ENCODE data around the gene ARFIP2.

ARFIP2 gene

GRCh38 chr11:6480299-6480914, 724 bp downstream of the ARFIP2 start:
- no peak for DNase-seq

- DNase-seq = no peak
These were observed 4.6 kb downstream of the ARFIP2 start for GRCh38 chr11:6476571-6476970.

GRCh38 chr11:6475936-6476335, 5.2 kb downstream of the ARFIP2 start:
- DNase-seq = no peak

DNA sequence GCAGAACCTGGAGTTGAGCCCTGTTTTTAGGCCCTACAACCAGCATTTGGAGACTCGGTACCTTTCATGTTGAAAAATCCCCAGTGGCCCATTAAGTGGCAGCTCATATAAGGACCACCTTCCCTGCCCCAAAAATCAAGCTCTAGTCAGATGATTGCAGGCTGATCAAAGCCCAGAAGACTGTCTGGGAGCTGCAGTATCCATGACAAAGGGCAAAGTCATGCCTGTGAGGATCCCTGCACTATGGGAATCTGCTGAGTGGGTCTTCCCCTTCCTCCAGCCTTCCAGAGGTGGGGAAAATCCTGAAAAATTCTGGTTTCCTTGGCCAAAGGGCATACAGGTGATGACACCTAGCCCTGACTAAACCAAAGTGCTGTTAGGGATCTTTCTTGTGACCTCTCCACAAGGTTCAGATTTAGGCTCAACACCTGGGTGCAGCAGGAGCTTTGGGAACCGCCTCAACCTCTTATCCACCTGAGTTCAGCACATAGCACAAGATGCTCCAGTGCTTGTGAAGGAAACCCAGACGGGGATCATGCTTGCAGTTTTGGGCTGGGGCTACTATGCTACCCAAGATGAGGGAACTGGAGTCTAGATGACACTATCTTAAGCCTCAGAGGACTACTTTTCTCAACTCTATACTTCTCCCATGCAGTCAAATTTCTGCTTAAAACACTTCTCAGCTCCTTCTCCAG, 6.2 kb downstream of the ARFIP2 start:
- no peak for DNase-seq

GRCh38 chr11:6474413-6474792, 6.7 kb downstream of the ARFIP2 start:
- no peak for DNase-seq

DNA sequence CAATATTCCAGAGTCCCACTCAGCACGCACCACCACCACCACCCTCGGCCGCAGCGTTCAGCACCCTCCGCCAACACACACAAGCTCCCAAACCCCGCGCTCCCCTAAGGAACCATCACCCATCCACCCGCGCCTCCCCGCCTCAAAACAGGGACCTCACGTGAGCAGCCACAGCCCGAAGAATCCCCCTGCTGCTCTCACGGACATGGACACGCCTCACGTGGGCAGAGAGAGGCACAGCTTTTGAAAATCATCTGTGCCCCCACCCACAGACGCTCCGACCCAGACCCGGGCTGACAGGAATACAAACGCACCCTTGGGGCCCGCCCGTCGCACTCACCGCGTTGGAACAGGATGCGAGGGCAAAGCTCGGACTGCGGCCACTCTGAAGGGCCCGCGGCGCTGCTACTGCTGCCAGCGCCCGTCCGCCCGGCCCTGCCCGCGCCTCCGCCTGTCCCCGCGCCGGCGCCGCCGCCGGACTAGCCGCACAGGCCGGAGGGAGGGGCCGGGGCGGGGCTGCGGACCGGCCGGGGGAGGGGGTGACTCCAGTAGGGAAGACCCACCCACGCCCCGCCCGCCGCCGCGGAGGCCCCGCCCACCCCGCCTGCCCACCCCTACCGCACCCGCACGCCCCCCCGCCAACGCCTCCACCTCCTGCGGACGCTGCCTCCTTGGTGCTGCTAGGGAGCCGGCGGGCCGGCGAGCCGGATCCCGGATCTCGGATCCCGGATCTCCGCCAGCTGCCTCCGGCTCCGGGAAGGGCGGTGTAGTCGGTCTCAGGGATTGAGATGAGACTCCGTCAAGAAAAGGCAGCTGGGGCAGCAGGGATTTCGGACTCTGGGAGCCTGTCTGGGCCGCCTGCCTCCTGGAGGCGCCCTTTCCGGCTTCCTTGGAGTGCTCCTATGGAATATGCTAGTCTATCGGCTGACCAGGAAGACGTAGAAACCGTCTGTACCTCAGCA, 7.4 kb downstream of the ARFIP2 start, which contains the start of gene TRIM3:
TRIM3 (minus strand) TSS at position 491 of the 962 bp plus-strand sequence. CDS start 8,246 bp downstream, outside the sequence.
- DNase-seq = peak; percentile 57

DNA sequence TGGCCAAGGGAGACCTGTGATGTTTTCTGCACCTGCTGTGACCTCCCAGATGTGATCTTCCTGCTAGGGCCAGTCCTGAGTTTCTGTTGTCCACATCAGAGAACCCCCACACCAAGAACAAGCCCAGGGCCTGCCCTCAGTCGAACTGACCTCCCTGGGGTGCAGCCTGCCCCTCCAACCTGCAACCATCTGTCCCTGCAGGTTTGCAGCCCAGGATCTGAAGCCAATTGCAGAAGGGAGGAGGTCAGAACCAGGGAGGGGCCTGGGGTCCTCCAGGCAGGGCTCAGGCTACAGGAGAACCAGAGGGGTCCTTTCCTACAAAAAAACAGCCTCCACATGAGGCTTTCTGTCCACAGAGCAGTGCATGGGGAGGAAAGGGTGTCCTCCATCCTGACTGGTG, 8.2 kb downstream of the ARFIP2 start:
- DNase-seq = no peak

- no peak for DNase-seq
These were observed 11.5 kb downstream of the ARFIP2 start for GRCh38 chr11:6469599-6469998.

DNA sequence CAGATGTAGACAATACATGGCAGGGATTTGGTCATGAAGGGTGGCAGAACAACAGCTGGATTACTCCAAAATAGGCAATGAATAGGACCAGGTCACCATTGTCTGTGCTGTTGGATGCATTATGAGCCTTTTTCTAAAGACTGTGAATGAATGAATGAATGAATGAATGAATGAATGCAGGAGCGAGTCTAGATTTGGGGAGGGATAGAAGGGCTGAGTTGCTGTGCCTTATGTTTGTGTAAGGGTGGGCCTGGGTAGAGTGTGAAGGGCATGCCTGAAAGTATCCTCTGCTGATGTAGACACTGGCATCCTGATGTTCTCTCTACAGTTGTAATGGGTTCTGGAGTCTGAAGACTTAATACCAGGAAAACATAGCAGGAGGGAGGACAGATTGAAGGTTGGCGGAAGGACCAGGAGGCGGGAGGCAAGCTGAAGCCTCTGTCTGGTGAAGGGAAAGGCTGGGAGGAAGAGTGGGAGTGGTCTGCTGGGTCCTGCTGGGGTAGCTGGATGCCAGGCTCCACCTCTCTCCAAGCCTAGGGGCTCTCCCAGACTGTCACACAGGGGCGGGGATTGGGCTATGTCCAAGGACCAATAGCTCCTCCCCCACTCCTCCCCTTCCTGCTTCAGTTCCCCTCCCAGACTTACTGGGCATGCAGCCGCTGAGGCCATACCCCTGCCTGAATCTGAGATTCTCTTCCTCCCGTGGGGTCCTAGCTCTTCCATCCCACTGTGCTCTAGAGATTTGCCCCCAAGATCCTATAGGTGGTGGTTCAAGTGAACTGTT, 12.2 kb downstream of the ARFIP2 start:
- DNase-seq = peak; percentile 52

DNA sequence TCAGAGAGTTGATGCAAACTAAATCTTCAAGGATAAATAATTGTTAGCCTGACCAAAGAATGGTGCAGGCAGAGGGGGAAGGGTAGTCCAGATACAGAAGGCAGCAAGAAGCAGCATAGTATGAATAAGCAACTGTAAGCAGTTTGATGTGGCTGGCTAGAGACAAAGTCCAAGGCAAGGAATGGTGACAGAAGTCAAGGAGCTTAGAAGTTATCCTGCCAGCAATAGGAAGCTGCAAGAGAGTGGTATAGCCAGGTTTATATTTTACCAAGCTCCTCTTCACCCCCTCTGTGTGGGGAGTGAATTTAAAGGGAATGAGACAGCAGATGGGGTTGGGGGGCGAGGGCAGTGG, 22.1 kb downstream of the ARFIP2 start:
- DNase-seq = no peak

GRCh38 chr11:6458352-6459098, 22.6 kb downstream of the ARFIP2 start:
- DNase-seq = no peak

DNA sequence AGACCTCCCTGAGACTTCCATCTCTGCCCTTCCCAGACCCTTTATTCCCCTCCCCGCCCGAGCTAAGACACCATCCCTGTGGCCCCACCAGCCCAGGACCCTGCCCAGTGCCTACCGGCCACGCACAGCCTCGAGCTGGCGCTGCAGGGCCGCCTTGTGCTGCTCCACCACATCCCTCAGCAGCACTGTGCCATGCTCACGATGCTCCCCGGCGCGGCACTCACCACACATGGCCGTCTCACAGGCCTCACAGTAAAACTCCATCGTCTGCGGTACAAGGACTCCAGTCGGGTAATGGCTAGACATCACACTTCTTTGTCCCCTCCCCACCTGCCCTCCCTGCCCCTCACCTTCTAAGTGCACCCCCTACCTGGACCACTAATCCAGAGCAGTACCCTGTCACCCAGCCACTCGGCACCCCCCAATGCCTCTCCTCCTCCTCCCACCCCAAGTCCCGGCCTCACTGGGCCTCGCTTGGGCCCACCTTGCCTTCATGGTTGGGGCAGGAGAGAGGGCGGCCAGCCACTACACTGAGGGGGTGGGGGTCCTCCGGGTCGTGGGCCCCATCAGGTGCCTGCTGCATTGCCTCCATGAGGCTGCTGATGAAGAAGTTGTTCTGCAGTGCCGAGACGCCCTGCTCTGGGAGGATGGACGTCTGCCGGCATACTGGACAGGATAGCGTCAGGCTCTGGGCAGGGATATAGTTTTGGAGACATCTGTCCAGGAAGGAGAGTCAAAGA, 23.4 kb downstream of the ARFIP2 start:
- no peak for DNase-seq

DNA sequence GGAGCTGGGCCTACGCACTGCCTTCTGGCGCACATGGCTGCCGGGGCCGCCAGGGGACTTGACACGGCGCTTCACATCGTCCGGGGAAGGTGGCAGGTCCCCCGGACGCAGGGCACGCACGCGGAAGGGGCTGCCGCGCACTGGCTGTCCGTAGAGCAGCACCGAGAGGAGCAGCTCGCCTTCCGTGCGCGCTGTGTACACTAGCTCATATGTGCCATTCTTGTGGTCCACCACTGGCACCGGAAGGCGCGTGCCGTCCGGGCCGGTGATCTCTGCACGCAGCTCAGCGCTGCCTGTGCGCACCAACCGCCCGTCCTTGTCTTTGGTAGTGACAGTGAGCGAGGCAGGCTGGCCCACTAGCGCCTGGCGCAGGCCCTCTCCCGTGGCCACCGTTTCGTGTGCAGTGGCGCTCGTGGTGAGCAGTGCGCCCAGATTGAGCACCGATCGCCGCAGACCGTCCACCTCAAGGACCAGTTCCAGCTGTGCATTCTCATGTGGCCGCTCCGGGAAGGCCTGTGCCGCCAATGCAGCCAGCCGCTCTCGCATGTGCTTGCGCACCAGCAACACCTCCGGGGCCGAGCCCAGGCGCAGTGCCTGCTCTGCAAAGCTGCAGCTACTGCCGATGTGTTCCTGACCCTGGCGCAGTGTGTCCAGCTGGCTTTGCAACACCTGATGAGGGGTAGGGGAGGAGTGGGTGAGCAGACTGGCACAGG, 24.6 kb downstream of the ARFIP2 start:
- DNase-seq = no peak

GRCh38 chr11:6455070-6455469, 26.1 kb downstream of the ARFIP2 start:
- DNase-seq = no peak

DNA sequence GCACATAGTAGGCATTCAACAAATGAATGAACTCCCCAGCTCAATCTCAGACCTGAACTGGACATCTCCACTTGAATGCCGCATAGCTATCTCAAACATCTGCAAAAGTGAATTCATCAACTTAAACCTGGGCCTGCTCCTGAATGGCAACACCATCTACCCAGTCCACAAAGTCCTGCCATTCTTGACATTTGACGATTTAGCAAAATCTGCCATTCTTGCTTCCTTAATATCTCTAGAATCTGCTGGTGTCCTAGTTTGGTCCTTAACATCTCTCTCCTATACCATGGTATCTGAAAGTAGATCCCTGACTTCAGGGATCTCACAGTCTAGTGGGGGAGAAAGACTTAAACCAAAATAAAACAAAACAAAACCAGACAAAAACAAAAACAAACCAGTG, 28.0 kb downstream of the ARFIP2 start:
- no peak for DNase-seq

GRCh38 chr11:6452219-6452618, 28.9 kb downstream of the ARFIP2 start:
- no peak for DNase-seq

DNA sequence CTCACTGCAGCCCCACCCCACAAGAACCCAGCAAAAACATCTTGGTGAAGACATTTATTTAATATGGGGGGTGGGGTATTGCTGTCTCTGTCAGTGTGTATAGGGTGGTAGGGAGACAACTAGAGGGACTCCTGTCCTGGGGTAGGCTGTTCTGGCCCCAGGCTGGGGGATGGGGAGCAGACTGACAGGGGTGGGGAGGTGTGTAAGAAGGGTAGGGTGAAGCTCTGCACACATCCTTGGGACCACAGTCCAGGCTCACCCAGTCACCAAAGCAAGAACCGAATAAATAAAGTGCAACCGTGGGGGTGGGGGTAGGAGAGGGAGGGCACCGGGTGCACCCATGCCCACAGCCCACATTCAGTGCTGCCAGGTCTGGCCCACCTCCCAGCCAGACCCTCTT, 32.6 kb downstream of the ARFIP2 start:
- DNase-seq = no peak

DNA sequence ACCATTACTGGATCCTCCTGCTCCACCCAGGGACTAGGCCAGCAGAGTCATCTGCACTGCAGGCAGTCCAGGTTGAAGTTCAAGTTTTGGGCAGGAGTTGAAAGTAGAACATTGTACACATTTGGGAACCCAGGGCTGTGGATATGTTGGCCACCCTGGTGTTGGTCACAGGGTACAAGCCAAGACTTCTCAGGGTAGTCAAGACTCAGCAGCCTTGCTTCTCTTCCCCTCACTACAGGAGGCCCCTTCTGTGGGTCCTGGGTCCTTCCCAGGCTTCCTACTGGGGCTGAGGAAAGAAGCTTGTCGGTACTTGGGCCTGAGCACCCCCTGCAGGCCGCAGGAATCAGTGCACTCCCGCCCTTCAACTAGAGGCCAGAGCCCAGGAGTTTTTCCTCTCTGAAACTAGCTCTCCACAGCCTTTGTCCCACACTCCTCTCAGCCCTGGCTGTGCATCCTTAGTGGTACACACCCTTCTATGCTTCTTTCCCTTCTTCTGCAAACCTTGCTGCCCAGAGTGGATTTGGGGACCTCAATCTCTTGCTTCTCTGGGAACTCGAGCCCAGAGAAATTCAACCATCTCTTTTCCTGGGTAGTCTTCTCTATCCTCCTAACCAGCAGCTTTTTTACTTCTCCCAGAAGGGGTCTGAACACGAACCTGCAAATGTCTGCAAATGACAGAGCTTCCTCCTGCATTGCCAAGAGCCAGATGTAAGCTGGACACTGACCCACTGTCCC, 37.7 kb downstream of the ARFIP2 start:
- DNase-seq = no peak

DNA sequence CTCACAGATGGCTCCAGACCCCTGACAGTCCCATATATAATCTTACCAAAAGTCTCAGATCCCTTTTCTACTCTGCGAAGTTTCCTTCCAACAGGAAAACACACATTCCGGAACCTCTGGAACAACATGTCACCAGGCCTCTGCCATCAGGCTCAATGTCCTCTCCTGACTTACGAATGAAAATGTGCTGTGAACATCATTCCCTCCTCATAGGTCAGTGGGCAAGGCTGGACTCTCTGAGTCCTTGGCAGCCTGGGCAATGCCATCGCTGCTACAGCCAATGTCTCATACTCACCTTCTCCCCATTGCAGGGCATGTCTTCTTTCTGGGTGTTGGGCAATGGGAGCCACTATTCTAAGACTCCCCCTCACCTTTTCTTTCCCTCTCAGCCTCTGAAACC, 38.7 kb downstream of the ARFIP2 start:
- no peak for DNase-seq

DNA sequence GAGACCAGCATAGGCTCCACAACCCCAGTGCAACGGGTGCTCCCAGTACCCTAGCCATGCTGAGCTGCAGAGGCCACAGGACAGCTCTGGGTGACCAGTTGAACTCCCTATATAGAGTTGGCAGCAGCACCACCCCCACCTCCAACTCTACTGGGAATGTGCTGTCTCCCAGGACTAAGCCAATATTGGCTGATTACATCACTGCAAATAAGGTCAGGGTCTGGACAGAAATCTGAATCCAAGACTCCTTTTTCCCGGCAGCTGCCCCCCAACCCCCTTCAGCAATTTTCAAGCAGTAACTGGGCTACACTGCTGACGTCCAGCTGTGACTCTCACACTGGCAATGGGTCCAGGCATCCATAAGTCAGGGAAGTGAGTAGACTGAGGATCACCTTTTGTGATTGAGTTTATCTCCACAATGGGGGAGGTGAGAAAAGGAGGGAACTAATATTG, 40.2 kb downstream of the ARFIP2 start, which contains the start of gene HPX:
HPX (minus strand) TSS at position 82 of the 453 bp plus-strand sequence; CDS start at position 58, 24 bp downstream.
- DNase-seq = no peak
